GM12891 (cell line): ENCODE results near the gene NKAIN2. TPM values are rescaled to one million over a fixed set of nuclear protein-coding genes. Genes with fewer than 3 reads are reported as not detected.

ENCODE experiments used
- DNase-seq: peaks from one replicate; pipeline ENCODE4 v3.0.0; 2011; ENCODE audit warnings: low spot score; ENCODE audit not compliant: insufficient read length
- FAIRE-seq: peaks from 2 replicates; lab custom pipeline; 2011; peaks lifted over from hg19 to GRCh38; lab: Jason Lieb, UNC
- PAX5 ChIP-seq: IDR thresholded peaks from 2 replicates; pipeline ENCODE4 v1.6.1; 2011; ENCODE audit warnings: low read length, moderate library complexity, mild to moderate bottlenecking; ENCODE audit not compliant: insufficient read depth, severe bottlenecking
- POLR2A ChIP-seq: IDR thresholded peaks from 2 replicates; pipeline ENCODE4 v1.6.1; 2011; ENCODE audit warnings: low read depth, low read length, control low read depth
- POLR2AphosphoS5 ChIP-seq: IDR thresholded peaks from 2 replicates; pipeline ENCODE4 v1.6.1; 2011; ENCODE audit warnings: low read depth, low read length, control low read depth
- POU2F2 ChIP-seq: IDR thresholded peaks from 2 replicates; pipeline ENCODE4 v1.6.1; 2011; ENCODE audit warnings: low read depth, mild to moderate bottlenecking, control low read depth, low read length, moderate library complexity
- SPI1 ChIP-seq: IDR thresholded peaks from 2 replicates; pipeline ENCODE4 v1.6.1; 2011; ENCODE audit warnings: low read depth, low read length, control low read depth
- TAF1 ChIP-seq: IDR thresholded peaks from 2 replicates; pipeline ENCODE4 v1.6.1; 2011; ENCODE audit warnings: low read depth, low read length, control low read depth
- polyA plus RNA-seq: library from polyadenylated mRNA; unstranded; fragments of >200 nt; gene quantifications from one replicate; pipeline ENCODE4 v1.2.1, GENCODE V29; 2012; ENCODE audit warnings: low read depth, missing spikeins, inconsistent platforms; ENCODE audit not compliant: missing spikeins

NKAIN2 gene
- polyA plus RNA-seq: not detected

GRCh38 chr6:123803504-123804013, at the start of gene NKAIN2:
Gene NKAIN2 (plus strand): TSS chr6:123803865.
- DNase-seq (peak; percentile 5), FAIRE-seq (no peak)
- no peak for TF ChIP-seq POLR2A
- no peak for TF ChIP-seq POLR2AphosphoS5

GRCh38 chr6:123759472-123759871, 44.2 kb upstream of the NKAIN2 start:
- FAIRE-seq (no peak), DNase-seq (no peak)
- TF ChIP-seq POLR2AphosphoS5 (no peak), POU2F2 (no peak), PAX5 (no peak), TAF1 (no peak), SPI1 (no peak), POLR2A (no peak)

- TF ChIP-seq POLR2AphosphoS5 (no peak), SPI1 (no peak), POLR2A (no peak), TAF1 (no peak), PAX5 (no peak)
- no peak for DNase-seq
- no peak for FAIRE-seq
These were observed 39.8 kb upstream of the NKAIN2 start for GRCh38 chr6:123763904-123764303.

GRCh38 chr6:123764722-123765121, 38.9 kb upstream of the NKAIN2 start:
- FAIRE-seq (no peak), DNase-seq (no peak)
- TF ChIP-seq POLR2AphosphoS5 (no peak), SPI1 (no peak), POLR2A (no peak), POU2F2 (no peak), TAF1 (no peak), PAX5 (no peak)

GRCh38 chr6:123768921-123769320, 34.7 kb upstream of the NKAIN2 start:
- FAIRE-seq (no peak), DNase-seq (no peak)
- TF ChIP-seq SPI1 (no peak), PAX5 (no peak), POLR2A (no peak), POU2F2 (no peak), TAF1 (no peak), POLR2AphosphoS5 (no peak)

- TF ChIP-seq POLR2AphosphoS5 (no peak), SPI1 (no peak), TAF1 (no peak), POU2F2 (no peak), PAX5 (no peak), POLR2A (no peak)
- no peak for DNase-seq
- FAIRE-seq: no peak
These were observed 34.2 kb upstream of the NKAIN2 start for GRCh38 chr6:123769431-123769830.

- no peak for FAIRE-seq
- DNase-seq: no peak
- TF ChIP-seq PAX5 (no peak), TAF1 (no peak), POLR2AphosphoS5 (no peak), POU2F2 (no peak), SPI1 (no peak), POLR2A (no peak)
These were observed 33.3 kb upstream of the NKAIN2 start for GRCh38 chr6:123770247-123770949.

- DNase-seq (no peak), FAIRE-seq (no peak)
- TF ChIP-seq PAX5 (no peak), SPI1 (no peak), POLR2A (no peak), TAF1 (no peak), POLR2AphosphoS5 (no peak), POU2F2 (no peak)
These were observed 32.5 kb upstream of the NKAIN2 start for GRCh38 chr6:123771126-123771525.

GRCh38 chr6:123777563-123777962, 26.1 kb upstream of the NKAIN2 start:
- TF ChIP-seq POU2F2 (no peak), SPI1 (no peak), TAF1 (no peak), PAX5 (no peak)
- DNase-seq (no peak), FAIRE-seq (no peak)
